Measurements from ENCODE around the gene AKAIN1. TPM values are rescaled to one million over a fixed set of nuclear protein-coding genes. Genes with fewer than 3 reads are reported as not detected.

AKAIN1 gene
- polyA plus RNA-seq, 1 donor from 2014 or later, result not detected

- no peaks in the 10 kb centered on the region for H3F3A ChIP-seq (ENCODE audit: insufficient read depth, low read length, poor library complexity, severe bottlenecking)
- H3K4me3 ChIP-seq (ENCODE audit: low read length), result no peak overlapping the region
- H3K36me3 ChIP-seq (ENCODE audit: insufficient read depth, low read length), result no peaks in the 10 kb centered on the region
- H3K27ac ChIP-seq (ENCODE audit: low read length), result no peak overlapping the region
- no peaks in the 10 kb centered on the region for H3K9me2 ChIP-seq (ENCODE audit: insufficient read depth, low read length)
- no peaks in the 10 kb centered on the region for H3K79me2 ChIP-seq (replicated peaks; ENCODE audit: insufficient read depth, low read length)
- H3K9me3 ChIP-seq (ENCODE audit: low read length), result no peaks in the 10 kb centered on the region
- H3K9ac ChIP-seq (ENCODE audit: low read length), result no peak overlapping the region
- TF ChIP-seq EZH2 (IDR thresholded peaks at IDR 0.05; ENCODE audit: borderline replicate concordance, insufficient read depth, low read length, poor library complexity, severe bottlenecking), result no peak
- TF ChIP-seq RAD21 (conservative IDR thresholded peaks at IDR 0.05), result no peak
- H2AFZ ChIP-seq (ENCODE audit: low read depth, low read length), result no peak overlapping the region
- no peaks in the 10 kb centered on the region for H3K27me3 ChIP-seq (ENCODE audit: insufficient read depth, low read depth, low read length)
- H4K20me1 ChIP-seq (ENCODE audit: insufficient read depth), result no peaks in the 10 kb centered on the region
- no peak overlapping the region for H3K4me2 ChIP-seq (ENCODE audit: low read length)
These were observed 41.2 kb downstream of the AKAIN1 start for GRCh38 chr18:5155907-5156287.

- no peaks in the 10 kb centered on the region for H4K20me1 ChIP-seq (ENCODE audit: insufficient read depth)
- H3K79me2 ChIP-seq (replicated peaks; ENCODE audit: insufficient read depth, low read length), result no peaks in the 10 kb centered on the region
- H3K36me3 ChIP-seq (ENCODE audit: insufficient read depth, low read length), result no peaks in the 10 kb centered on the region
- H3K4me3 ChIP-seq (ENCODE audit: low read length), result no peak overlapping the region
- no peak overlapping the region for H3K27ac ChIP-seq (ENCODE audit: low read length)
- H3K9ac ChIP-seq (ENCODE audit: low read length), result no peak overlapping the region
- H3K4me2 ChIP-seq (ENCODE audit: low read length), result no peak overlapping the region
- TF ChIP-seq SMC3 (conservative IDR thresholded peaks at IDR 0.05; ENCODE audit: poor library complexity) (no peak), EZH2 (IDR thresholded peaks at IDR 0.05; ENCODE audit: borderline replicate concordance, insufficient read depth, low read length, poor library complexity, severe bottlenecking) (no peak), REST (IDR thresholded peaks at IDR 0.05; ENCODE audit: borderline replicate concordance) (no peak), RAD21 (conservative IDR thresholded peaks at IDR 0.05) (no peak), EP300 (conservative IDR thresholded peaks at IDR 0.05; ENCODE audit: poor library complexity, severe bottlenecking) (no peak), CTCF (IDR thresholded peaks at IDR 0.05; ENCODE audit: poor library complexity, severe bottlenecking) (no peak), POLR2AphosphoS5 (IDR thresholded peaks at IDR 0.05) (no peak), MXI1 (conservative IDR thresholded peaks at IDR 0.05; ENCODE audit: poor library complexity, severe bottlenecking) (no peak), TAF1 (IDR thresholded peaks at IDR 0.05; ENCODE audit: low read depth) (no peak)
- no peaks in the 10 kb centered on the region for H3K9me3 ChIP-seq (ENCODE audit: low read length)
- no peaks in the 10 kb centered on the region for H3K9me2 ChIP-seq (ENCODE audit: insufficient read depth, low read length)
- no peaks in the 10 kb centered on the region for H3K27me3 ChIP-seq (ENCODE audit: insufficient read depth, low read depth, low read length)
- H2AFZ ChIP-seq (ENCODE audit: low read depth, low read length), result no peak overlapping the region
- no peaks in the 10 kb centered on the region for H3F3A ChIP-seq (ENCODE audit: insufficient read depth, low read length, poor library complexity, severe bottlenecking)
These were observed 41.7 kb downstream of the AKAIN1 start for GRCh38 chr18:5155218-5155906.
